GM12873 (cell line): ENCODE data around the gene DAPK1.

ENCODE experiments used
- TF ChIP-seq, protein P1 (sequence below): IDR thresholded peaks from 2 replicates; pipeline ENCODE4 v1.5.1; 2012; ENCODE audit warnings: low read depth, mild to moderate bottlenecking, moderate library complexity, low read length, control low read depth; ENCODE audit not compliant: insufficient read depth; ENCODE audit errors: missing control alignments

The DAPK1 gene

DNA sequence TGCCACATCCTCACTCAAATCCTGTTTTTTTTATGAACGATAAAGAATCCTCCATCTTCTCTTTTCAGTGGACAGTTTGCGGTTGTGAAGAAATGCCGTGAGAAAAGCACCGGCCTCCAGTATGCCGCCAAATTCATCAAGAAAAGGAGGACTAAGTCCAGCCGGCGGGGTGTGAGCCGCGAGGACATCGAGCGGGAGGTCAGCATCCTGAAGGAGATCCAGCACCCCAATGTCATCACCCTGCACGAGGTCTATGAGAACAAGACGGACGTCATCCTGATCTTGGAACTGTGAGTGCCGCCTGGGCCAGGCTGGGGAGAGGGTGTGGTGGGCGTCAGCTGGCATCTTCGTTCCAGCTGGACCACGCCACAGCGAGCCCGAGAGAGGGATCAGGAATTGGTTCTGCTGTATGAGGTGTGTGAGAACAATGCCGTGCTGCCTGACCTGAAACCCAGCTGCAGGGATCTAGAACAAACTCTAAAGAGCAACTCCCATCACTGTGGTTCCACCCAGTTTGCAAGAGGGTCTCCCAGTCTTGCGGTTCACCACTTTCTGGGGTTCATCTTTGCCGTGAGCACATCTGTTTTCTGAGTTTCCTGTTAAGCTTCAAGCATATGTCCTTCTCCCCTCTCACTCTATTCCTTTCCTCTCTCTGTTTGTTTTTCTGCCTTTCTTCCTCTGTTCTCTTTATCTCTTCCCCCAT is 107.4 kb downstream of the DAPK1 start:
- TF ChIP-seq, protein P1, sequence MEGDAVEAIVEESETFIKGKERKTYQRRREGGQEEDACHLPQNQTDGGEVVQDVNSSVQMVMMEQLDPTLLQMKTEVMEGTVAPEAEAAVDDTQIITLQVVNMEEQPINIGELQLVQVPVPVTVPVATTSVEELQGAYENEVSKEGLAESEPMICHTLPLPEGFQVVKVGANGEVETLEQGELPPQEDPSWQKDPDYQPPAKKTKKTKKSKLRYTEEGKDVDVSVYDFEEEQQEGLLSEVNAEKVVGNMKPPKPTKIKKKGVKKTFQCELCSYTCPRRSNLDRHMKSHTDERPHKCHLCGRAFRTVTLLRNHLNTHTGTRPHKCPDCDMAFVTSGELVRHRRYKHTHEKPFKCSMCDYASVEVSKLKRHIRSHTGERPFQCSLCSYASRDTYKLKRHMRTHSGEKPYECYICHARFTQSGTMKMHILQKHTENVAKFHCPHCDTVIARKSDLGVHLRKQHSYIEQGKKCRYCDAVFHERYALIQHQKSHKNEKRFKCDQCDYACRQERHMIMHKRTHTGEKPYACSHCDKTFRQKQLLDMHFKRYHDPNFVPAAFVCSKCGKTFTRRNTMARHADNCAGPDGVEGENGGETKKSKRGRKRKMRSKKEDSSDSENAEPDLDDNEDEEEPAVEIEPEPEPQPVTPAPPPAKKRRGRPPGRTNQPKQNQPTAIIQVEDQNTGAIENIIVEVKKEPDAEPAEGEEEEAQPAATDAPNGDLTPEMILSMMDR, result no peak

DNA sequence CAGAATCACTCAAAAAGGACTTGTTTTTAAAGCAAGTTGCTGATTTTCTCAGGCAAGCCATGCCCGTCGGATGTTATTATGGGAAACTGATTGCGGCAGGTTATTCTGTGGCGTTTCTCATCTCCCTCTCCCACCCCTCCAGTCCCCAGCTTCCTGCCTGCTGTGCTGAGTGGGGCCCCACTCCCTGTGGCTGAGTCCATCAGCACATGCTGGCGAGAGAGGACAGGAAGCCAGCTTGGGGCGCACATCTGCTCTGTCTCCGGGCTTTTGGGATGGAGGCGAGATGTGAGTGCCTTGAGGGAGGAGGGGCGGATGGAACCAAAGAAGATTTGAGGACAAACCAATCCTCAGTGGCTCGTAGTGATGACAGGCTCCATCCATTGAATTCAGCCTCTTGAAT is 108.0 kb downstream of the DAPK1 start:
- TF ChIP-seq, protein P1, result no peak

DNA sequence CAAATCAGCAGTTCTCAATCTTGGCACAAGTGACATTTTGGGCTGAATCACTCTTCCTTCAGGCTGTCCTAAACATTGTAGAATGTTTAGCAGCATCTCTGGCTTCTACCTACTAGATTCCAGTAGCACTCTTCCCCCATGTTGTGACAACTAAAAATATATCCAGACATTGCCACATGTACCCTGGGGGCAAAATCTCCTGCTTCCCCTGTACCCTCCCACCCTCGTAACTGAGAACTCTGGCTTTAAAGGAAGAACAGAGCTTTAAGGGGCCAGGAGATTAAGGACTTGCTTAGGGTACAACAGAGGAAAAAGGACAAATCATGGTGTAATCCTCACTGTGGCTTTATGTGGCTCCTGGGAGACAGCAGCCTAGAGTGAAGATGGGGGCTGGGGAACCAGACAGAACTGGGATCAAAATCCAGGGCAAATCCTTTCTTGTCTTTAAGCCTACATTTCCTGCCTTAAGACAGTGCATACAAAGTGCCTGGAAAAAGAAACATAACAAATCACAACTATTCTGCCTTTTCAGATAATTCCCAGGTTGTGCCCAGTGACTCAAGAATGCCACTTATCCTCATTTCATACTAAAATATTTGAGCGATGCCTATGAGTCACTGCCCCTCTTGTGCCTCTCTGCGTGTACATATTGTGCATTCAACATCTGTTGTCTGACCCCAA is 109.3 kb downstream of the DAPK1 start:
- TF ChIP-seq, protein P1, result no peak

DNA sequence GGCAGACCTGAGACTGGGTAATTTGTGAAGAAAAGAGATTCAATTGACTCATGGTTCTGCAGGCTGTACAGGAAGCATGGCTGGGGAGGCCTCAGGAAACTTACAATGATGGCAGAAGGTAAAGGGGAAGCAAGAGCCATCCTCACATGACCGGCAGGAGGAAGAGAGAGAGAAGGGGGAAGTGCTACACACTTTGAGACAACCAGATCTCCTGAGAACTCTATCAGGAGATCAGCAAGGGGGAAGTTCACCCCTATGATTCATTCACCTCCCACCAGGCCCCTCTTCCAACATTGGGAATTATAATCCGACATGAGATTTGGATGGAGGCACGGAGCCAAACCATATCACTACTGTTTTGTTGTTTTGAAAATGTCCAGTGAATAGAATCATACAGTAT is 110.2 kb downstream of the DAPK1 start:
- TF ChIP-seq, protein P1, result no peak

DNA sequence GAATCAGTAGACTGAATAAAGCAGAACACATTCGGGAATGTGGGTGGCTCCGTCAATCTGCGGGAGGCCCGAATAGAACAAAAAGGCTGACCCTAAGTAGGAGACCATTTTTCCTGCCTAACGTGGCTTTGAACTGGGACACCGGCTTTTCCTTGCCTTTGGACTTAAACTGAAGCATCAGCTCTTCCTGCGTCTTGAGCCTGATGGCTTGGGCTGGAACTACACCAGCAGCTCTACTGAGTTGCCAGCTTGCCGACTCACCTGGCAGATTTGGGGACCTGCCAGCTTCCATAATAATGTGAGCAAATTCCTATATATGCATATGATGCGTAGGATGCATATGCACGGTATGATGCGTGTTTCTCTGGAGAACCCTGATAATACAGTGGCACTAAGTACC is 111.3 kb downstream of the DAPK1 start:
- TF ChIP-seq, protein P1, result no peak

DNA sequence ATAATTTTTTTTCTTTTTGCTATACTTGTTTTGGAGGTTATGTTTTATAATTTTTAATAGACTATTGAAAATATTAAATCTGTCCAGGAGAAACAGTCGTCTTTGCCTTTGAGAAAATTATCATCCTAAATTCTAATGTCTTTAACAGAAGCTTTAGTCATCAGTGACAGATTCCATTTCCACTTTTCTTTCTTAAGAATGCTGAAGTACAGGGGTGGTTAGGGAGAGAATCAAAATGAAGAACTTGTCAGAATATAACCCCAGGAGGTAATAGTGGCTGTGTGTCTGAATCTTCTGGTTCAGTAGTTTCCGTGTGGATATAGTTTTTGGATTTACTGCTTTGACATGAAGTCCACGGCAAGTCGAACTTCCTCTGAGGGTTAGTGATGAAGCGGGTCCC is 111.8 kb downstream of the DAPK1 start:
- TF ChIP-seq, protein P1, result no peak

DNA sequence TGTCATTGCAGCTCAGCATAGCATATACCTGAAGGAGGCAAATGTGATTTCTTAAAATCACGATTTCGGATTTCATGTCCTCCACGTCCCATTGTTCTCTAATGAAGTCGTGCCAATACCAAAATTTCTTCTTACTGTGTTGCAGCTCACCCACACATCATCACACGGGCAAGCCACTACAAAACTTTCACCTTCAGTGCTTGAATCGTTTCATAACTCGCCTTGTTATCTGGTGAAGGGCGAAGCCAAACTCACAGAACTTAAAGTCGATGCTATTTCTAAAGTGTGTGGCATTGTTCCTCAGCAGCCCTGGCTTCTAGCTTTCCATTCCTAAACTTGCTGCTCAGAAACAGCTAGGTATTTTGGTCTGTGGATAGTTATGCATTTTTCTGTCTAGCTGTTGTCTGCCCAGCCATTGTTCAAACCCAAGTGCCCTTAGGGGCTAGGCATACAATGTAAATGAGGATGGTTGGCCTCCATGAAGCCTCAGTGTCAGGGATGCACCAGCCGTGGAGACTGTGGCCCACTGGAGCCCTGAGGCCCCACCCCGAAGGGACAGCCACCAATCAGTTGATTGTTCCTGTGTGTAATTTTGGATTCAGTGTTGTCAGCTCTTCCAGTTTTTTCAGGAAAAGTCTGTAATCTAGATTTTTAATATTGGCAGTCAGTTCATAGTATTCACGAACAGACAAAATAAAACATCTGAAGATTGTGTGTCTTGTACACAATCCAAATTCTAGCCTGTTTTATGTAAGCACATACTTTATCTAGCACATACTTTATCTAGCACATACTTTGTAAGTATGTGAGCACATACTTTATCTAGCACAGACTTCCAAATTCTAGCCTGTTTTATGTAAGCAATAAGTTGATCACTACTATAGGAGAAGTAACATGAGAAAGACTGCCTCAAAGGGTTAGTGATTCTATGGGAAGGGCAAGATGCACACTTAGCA is 112.8 kb downstream of the DAPK1 start:
- TF ChIP-seq, protein P1, result no peak
